GM21381 (cell line): Measurements from ENCODE around the gene STEEP1.
"Not testable (repeated sequence)": the region's sequence is repeated elsewhere in the genome, so short reads cannot be mapped to it uniquely, and the experiment has no call there.

Source experiments
- ATAC-seq: cut with Tn5 transposase; IDR thresholded peaks from one replicate; pipeline ENCODE4 v1.9.1; 2021; ENCODE audit warnings: mild to moderate bottlenecking, moderate library complexity; ENCODE audit not compliant: unreplicated experiment

The STEEP1 gene

DNA sequence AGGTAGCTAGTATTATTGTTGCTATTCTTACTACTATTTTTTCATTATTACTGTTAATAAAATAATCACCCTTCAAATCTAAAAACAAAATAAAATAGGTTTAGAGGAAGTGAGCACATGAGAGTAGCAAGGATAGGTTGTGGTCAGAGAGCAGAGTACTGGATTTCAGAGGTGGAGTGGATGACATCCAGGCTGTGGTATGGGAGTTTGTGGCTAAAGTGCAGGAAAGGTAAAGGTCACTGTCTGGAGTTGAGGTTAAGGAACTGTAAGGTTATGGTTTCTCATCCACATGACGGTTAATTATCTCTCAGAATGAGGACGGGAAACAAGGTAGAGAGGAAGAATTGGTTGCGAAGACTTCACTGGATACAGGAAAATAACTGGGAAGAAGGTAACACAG, 27.7 kb downstream of the STEEP1 start:
- no peak for ATAC-seq

GRCh38 chrX:119529345-119530276, 35.6 kb downstream of the STEEP1 start:
- no peak for ATAC-seq

DNA sequence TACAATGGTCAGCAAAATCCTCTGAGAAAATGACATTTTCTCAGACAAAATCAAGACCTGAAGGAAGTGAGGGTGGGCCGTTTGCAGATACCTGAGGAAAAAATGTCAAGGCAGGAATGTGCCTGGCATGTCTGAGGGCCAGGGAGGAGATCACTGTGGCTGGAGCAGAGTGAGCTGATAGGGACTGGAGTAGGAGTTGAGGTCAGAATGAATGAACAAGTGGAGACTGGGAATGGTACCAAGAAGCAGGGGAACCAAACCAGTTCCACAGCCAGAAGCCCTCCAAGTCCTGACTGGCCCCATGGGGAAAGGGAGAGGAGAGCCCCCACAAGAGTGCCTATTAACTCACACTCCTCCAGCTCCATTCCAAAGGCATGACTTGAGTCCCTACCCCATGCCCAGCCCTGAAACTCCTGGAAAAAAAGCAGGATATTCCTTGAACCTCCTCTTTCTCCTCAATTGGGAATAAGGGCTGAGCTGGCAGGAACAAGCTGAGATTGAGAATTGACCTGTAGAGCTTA, 41.5 kb downstream of the STEEP1 start:
- no peak for ATAC-seq

DNA sequence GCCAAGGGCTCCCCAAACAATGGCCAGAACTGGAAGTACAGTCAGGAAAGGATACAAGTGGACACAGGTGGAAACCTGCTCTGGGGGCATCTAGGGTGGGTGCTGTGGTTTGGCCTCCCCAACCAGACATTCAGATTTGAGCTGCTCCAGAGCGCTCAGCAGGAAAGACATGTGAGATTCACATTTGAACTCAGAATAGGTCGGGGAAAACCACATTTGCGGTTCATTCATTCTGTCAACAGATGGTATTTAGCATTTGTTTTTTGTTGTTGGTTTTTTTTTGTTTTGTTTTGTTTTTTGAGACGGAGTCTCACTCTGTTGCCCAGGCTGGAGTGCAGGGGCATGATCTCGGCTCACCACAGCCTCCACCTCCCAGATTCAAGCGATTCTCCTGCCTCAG, 44.0 kb downstream of the STEEP1 start:
- no peak for ATAC-seq

DNA sequence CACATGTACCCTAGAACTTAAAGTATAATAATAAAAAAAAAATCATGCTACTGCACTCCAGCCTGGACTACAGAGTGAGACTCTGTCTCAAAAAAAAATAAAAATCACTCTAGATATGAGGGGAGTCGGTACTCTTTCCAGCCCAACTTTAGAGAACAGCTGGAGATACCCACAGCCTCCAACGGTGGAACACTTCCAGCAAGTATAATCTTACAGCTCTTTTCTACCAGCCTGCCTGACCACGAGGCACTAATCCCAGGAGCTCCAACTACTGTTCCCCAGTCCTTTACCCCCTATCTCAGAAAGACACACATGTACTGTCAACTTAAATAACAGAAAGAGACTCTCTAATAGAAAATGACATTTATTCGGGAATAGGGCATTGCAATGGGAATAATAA, 46.8 kb downstream of the STEEP1 start:
- ATAC-seq: no peak

DNA sequence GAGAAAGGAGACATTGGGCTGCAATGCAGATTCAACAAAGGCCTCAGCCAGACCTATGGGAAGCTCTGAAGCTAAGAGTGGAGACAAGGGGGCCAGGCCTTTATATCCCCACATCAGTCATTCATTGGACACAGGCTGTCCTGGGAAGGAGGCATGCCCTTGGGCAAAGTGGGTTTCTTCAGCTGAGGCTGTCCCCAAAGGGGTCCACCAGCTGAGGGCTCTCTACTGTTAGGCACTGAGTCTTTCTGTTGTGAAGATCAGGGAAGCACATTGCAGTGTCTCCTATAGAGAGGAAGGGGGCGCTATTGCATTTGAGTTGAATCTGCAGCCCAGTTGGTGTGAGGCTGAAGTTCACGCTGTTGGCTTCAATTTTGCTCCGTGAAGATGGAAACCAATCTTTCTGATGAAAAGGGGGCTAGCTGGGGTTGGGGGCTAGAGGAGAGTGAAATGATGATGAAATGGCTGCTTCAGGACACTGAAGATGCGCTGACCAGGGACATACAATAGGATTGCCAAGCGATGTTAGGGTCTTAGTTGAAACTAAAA, 49.0 kb downstream of the STEEP1 start:
- no peak for ATAC-seq

- no peak for ATAC-seq
Measured at GRCh38 chrX:119512146-119512800, 52.9 kb downstream of the STEEP1 start.

GRCh38 chrX:119507206-119507605, 58.0 kb downstream of the STEEP1 start:
- ATAC-seq: no peak

DNA sequence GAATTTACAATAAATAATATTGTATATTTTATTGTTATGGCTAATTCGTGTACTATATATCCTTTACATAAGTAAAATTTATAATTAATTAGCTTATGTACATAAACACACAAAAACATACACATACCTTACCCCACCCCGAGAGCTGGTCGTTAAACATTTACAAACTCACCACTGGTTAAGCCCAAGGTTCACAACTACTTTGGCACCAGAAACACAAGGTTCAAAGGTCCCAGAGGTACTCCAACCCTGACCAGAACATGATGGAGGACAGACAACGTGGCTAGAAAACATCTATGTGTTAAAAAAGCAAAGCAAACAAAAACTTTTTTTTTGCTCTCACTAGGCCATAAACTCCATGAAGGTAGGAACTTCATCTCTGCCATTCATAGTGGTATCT, 59.3 kb downstream of the STEEP1 start:
- no peak for ATAC-seq

- not testable (repeated sequence) for ATAC-seq
Measured at GRCh38 chrX:119505145-119505544, 60.1 kb downstream of the STEEP1 start.

- ATAC-seq: no peak
Measured at GRCh38 chrX:119503484-119503861, 61.7 kb downstream of the STEEP1 start.

- ATAC-seq: no peak
Measured at GRCh38 chrX:119502727-119503483, 62.3 kb downstream of the STEEP1 start.

DNA sequence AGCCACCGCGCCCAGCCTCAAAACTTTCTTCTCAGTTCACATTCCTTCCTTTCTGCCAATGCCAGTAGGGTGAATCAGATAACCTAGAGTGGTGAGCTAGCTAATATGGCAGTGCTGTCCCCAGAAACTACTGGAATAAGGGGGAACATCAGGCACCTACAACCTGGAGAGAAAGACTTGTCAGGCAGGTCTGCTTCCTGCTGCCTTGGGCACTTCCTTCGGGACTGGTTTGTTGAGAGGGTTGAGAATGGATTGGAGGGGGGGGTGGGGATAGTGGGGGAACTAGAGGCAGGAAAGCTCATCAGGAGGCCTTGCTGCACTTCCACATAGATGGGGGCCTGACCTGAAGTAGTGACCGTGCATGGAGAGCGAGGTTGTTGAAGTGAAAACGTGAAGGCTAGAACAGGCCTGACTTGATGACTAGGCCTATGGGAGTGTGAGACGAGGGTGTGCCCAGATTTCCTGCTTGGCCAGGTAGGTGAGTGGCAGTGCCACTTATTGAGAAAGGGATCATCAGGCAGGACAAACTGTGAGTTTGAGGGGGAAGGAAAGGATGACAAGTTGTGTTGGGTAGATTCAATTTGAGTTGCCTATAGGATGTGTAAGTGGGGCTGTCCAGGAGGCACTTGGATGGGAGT, 63.6 kb downstream of the STEEP1 start:
- no peak for ATAC-seq

DNA sequence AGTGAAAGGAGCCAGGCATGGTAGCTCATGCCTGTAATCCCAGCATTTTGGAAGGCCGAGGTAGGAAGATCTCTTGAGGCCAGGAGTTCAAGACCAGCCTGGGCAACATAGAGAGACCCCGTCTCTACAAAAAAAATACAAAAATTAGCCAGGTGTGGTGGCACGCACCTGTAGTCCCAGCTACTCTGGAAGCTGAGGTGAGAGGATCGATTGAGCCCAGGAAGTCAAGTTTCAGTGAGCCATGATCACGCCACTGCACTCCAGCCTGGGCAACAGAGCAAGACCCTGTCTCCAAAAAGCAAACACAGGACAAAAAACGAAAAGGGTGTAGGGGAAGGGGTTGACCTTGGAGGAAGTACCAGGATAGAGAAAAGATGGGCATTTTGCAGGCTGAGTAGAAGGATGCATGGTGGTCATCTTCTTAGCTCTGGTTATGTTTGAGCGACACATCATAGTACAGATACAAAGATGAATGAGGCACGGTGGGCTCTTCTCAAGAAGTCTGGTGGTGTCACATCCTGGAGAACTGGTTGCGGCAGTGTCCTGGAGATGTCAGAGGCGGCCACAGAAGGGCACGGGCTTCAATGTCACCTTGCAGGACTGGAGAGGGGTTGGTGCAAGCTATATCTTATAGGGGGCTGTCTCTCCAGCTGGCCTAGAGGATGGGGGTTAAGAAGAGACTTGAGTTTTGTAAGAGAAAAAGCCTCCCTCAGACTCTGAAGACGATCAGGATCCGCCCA, 65.0 kb downstream of the STEEP1 start:
- ATAC-seq: no peak

GRCh38 chrX:119497185-119497584, 68.0 kb downstream of the STEEP1 start:
- ATAC-seq: no peak

- ATAC-seq: no peak
Measured at GRCh38 chrX:119495734-119496726, 69.2 kb downstream of the STEEP1 start.

DNA sequence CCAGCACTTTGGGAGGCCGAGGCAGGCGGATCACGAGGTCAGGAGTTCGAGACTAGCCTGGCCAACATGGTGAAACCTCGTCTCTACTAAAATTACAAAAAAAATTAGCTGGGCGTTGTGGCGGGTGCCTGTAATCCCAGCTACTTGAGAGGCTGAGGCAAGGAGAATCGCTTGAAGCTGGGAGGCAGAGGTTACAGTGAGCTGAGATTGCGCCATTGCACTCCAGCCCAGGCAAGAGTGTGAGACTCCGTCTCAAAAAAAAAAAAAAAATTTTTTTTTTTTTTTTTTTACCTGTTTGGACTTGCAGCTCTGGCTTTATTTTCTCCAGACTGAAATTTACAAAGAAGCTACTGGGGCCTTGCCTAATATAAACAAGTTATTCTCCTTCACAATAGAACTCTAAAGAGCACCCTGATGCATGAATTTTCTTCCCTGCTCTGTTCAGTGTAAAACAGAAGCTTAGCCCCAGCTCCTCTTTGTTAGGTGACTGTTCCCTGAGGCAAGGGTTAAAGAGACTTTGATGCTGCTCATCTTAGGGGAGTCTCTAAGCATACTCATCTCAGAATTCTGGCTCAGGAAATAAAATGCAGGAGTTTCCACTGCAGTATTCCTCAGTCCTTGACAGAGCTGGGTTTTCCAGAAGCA, 71.2 kb downstream of the STEEP1 start:
- ATAC-seq: not testable (repeated sequence)

GRCh38 chrX:119492463-119492862, 72.7 kb downstream of the STEEP1 start:
- ATAC-seq: no peak
